KMS-11 (cell line): ENCODE data around the gene TMEM170B.

Experiments used
- H2AFZ ChIP-seq: fragments of 200-600 bp; sonication (generic); 2 replicates; pipeline ENCODE4 v1.6.1; 2016; ENCODE audit warnings: antibody characterized with exemption, mixed run types, low read depth
- H3K27ac ChIP-seq: fragments of 200-600 bp; sonication (generic); 2 replicates; pipeline ENCODE4 v1.6.1; 2016; ENCODE audit warnings: mild to moderate bottlenecking, mixed run types
- H3K27me3 ChIP-seq: fragments of 200-600 bp; sonication (generic); 2 replicates; pipeline ENCODE4 v1.6.1; 2017; ENCODE audit warnings: mild to moderate bottlenecking, low read depth, mixed run types, moderate library complexity; ENCODE audit not compliant: insufficient read depth
- H3K36me3 ChIP-seq: fragments of 200-600 bp; sonication (generic); 2 replicates; pipeline ENCODE4 v1.6.1; 2017; ENCODE audit warnings: mild to moderate bottlenecking, mixed run types; ENCODE audit not compliant: insufficient read depth
- H3K4me1 ChIP-seq: fragments of 200-600 bp; sonication (generic); 2 replicates; pipeline ENCODE4 v1.6.1; 2016; ENCODE audit warnings: mild to moderate bottlenecking, low read depth, mixed run types; ENCODE audit not compliant: poor library complexity, severe bottlenecking
- H3K4me2 ChIP-seq: fragments of 200-600 bp; sonication (generic); 2 replicates; pipeline ENCODE4 v1.7.0; 2016; ENCODE audit warnings: mild to moderate bottlenecking, mixed run types
- H3K4me3 ChIP-seq: fragments of 200-600 bp; sonication (generic); IDR thresholded peaks from 2 replicates; pipeline ENCODE4 v1.6.1; 2017; ENCODE audit warnings: low read depth, low read length, mixed read lengths; ENCODE audit not compliant: insufficient read depth
- H3K79me2 ChIP-seq: fragments of 200-600 bp; sonication (generic); 2 replicates; pipeline ENCODE4 v1.6.1; 2016; ENCODE audit warnings: low read depth, mixed run types; ENCODE audit not compliant: insufficient read depth
- H3K9ac ChIP-seq: fragments of 200-600 bp; sonication (generic); 2 replicates; pipeline ENCODE4 v1.6.1; 2016; ENCODE audit warnings: mild to moderate bottlenecking, mixed run types
- H4K20me1 ChIP-seq: fragments of 200-600 bp; sonication (generic); 2 replicates; pipeline ENCODE4 v1.6.1; 2016; ENCODE audit warnings: mild to moderate bottlenecking, mixed run types; ENCODE audit not compliant: insufficient read depth
- CTCF ChIP-seq: fragments of 200-600 bp; sonication (generic); conservative IDR thresholded peaks from 2 replicates; pipeline ENCODE4 v1.6.1; 2017; ENCODE audit warnings: low read depth, mild to moderate bottlenecking, antibody characterized with exemption, low read length, moderate library complexity, mixed read lengths

TMEM170B gene

GRCh38 chr6:11509471-11509870 lies 28.1 kb upstream of the TMEM170B start:
- Histone ChIP-seq H3K27me3 (no peaks in the 10 kb centered on the region), H3K4me3 (no peak overlapping the region), H4K20me1 (no peaks in the 10 kb centered on the region), H3K4me1 (no peaks in the 10 kb centered on the region), H3K9ac (no peak overlapping the region), H3K36me3 (no peaks in the 10 kb centered on the region), H3K4me2 (no peak overlapping the region), H2AFZ (no peak overlapping the region), H3K79me2 (no peaks in the 10 kb centered on the region), H3K27ac (no peak overlapping the region)
- TF ChIP-seq CTCF, result no peak

- no peak for TF ChIP-seq CTCF
- Histone ChIP-seq H3K9ac (no peak overlapping the region), H3K36me3 (no peaks in the 10 kb centered on the region)
Observed at GRCh38 chr6:11514672-11515071, 22.9 kb upstream of the TMEM170B start.

GRCh38 chr6:11515763-11516162 lies 21.8 kb upstream of the TMEM170B start:
- H3K36me3 ChIP-seq, result no peaks in the 10 kb centered on the region
- no peak overlapping the region for H3K4me2 ChIP-seq
- no peak for TF ChIP-seq CTCF
- H2AFZ ChIP-seq, result no peak overlapping the region
- no peaks in the 10 kb centered on the region for H3K27me3 ChIP-seq
- H3K4me1 ChIP-seq, result no peaks in the 10 kb centered on the region
- no peak overlapping the region for H3K9ac ChIP-seq
- H3K4me3 ChIP-seq, result no peak overlapping the region
- no peaks in the 10 kb centered on the region for H3K79me2 ChIP-seq
- H3K27ac ChIP-seq, result no peak overlapping the region
- no peaks in the 10 kb centered on the region for H4K20me1 ChIP-seq

More at GRCh38 chr6:11514672-11515071, 22.9 kb upstream of the TMEM170B start:
- Histone ChIP-seq H4K20me1 (no peaks in the 10 kb centered on the region), H3K4me3 (no peak overlapping the region), H3K4me1 (no peaks in the 10 kb centered on the region), H3K79me2 (no peaks in the 10 kb centered on the region), H3K4me2 (no peak overlapping the region), H3K27me3 (no peaks in the 10 kb centered on the region), H3K27ac (no peak overlapping the region), H2AFZ (no peak overlapping the region)

DNA sequence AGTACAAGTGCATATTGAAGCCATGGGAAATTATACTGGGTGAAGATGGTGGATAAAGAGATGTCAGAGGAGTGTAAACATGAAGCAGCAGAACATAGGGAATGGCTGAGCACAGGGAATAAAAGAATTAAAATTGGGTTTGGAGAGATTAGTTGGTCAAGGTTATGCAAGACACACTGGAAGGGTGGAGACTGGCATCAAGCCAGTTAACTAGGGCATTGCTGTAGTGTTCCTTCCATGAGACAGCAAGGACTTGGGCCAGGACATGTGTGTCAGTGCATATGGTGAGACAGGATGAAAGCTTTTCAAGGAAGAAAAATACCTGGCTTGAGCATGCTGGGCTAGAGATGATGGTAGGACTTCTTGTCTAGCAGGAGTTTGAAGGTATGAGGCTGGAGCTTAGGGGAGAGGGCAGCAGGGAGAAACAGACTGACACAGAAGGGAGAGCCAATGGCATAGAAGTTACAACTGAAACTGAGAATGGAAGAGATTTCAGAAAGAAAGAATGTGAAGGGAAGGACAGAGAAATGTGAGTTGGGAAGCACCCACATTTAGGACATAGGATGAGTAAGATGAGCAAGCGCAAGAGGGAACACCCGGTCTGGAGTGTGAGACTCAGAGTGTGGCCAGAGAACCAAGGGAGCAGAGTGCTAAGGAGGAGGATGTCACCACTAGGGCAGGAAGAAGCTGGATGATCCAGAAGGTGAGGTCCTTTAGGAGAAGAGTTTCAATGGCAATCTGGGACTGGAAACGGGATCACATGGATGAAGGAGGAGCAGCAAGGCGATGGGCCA lies 14.5 kb upstream of the TMEM170B start:
- no peaks in the 10 kb centered on the region for H3K79me2 ChIP-seq
- no peak for TF ChIP-seq CTCF
- H3K36me3 ChIP-seq, result no peaks in the 10 kb centered on the region

More for the DNA sequence above, 14.5 kb upstream of the TMEM170B start:
- Histone ChIP-seq H3K9ac (no peak overlapping the region), H3K4me2 (no peak overlapping the region), H3K4me3 (no peak overlapping the region), H3K27me3 (no peaks in the 10 kb centered on the region), H2AFZ (no peak overlapping the region), H3K4me1 (no peaks in the 10 kb centered on the region), H3K27ac (no peak overlapping the region), H4K20me1 (no peaks in the 10 kb centered on the region)
